ENCODE data around the gene RPS27A. TPM values are rescaled to one million over a fixed set of nuclear protein-coding genes. Genes with fewer than 3 reads are reported as not detected.

RPS27A gene
- polyA plus RNA-seq, 6 donors from 2014 or later = 1,837 to 3,584 (median 3,029) TPM

Other genes with a start within 250 kb of the RPS27A start
- 10 to 100 TPM; 41.3 to 57.8 (median 53.0) TPM for gene RTN4, start 182.2 kb upstream of the RPS27A start, polyA plus RNA-seq (ENCODE audit: low read depth in 6 of 6)
- gene CLHC1, start 395 bp upstream of the RPS27A start, polyA plus RNA-seq (ENCODE audit: low read depth in 6 of 6) = 1 to 10 TPM in 4 of 6 donors, under 1 TPM in 1, not detected in 1; 0.90 to 3.5 (median 1.6) TPM
- gene MTIF2, start 36.5 kb downstream of the RPS27A start, polyA plus RNA-seq (ENCODE audit: low read depth in 6 of 6) = 10 to 100 TPM in 5 of 6 donors, 1 to 10 TPM in 1; 7.3 to 23.2 (median 16.5) TPM
- 1 to 10 TPM; 1.3 to 5.0 (median 2.8) TPM for gene CCDC88A, start 187.2 kb downstream of the RPS27A start, polyA plus RNA-seq (ENCODE audit: low read depth in 6 of 6)